ENCODE measurements around the gene ENPP7.

ENPP7 gene

DNA sequence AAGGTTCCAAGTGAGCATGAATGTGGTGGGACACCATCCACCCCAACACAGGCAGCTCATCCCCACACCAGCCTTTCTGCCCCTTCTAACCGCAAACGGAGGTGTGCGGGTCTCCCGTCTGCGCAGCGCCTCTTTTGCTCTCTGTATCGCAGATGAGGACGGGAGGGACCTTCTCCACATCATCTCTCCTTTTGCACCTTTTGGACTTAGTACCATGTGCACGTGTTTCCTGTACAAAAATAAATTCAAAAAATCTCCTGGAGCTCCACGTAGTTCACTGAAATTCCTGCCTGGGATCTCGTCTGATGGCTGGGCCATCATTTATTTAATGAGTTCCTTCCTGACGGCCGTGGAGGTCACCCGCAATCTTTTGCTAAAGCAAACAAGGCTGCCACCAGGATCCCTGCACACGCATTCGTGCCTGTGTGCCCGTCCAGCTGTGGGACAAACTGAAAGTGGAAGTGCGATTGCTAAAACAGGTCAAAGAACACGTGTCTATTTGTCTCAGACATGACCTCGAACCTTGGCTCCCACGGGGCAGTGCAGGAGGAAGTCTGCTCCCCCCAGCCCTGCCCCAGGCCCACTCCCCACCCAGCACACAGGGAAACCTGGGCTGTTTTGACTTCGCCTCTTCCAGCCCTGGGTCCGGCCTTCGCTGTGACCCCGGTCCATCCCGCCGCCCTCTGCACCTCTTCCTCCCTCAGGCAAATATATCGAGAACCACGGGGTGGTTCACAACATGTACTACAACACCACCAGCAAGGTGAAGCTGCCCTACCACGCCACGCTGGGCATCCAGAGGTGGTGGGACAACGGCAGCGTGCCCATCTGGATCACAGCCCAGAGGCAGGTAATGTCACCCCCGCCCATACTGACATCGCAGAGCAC lies 2.3 kb downstream of the ENPP7 start:
- peak; percentile 56 for DNase-seq

DNA sequence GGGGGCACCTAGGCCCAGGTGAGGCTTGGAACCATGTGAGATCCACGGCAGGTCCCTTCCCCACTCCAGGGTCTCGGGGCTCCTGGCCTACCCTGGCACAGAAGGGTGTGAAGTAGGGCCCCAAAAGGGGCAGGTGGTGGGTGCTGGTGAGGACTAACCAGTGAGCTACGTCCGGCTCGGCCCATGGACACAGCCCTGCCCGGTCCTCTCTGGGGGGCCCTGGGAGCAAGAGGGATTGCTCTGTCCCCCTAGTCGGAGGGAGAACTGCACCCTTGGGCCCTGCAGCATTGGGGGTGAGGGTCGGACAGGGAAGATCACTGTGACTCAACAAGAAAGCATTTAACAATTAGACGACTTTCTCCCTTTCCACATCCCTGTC lies 2.9 kb downstream of the ENPP7 start:
- DNase-seq, result no peak

DNA sequence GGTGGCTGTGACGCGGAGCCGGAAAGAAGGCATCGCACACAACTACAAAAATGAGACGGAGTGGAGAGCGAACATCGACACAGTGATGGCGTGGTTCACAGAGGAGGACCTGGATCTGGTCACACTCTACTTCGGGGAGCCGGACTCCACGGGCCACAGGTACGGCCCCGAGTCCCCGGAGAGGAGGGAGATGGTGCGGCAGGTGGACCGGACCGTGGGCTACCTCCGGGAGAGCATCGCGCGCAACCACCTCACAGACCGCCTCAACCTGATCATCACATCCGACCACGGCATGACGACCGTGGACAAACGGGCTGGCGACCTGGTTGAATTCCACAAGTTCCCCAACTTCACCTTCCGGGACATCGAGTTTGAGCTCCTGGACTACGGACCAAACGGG lies 4.4 kb downstream of the ENPP7 start:
- DNase-seq, result no peak

DNA sequence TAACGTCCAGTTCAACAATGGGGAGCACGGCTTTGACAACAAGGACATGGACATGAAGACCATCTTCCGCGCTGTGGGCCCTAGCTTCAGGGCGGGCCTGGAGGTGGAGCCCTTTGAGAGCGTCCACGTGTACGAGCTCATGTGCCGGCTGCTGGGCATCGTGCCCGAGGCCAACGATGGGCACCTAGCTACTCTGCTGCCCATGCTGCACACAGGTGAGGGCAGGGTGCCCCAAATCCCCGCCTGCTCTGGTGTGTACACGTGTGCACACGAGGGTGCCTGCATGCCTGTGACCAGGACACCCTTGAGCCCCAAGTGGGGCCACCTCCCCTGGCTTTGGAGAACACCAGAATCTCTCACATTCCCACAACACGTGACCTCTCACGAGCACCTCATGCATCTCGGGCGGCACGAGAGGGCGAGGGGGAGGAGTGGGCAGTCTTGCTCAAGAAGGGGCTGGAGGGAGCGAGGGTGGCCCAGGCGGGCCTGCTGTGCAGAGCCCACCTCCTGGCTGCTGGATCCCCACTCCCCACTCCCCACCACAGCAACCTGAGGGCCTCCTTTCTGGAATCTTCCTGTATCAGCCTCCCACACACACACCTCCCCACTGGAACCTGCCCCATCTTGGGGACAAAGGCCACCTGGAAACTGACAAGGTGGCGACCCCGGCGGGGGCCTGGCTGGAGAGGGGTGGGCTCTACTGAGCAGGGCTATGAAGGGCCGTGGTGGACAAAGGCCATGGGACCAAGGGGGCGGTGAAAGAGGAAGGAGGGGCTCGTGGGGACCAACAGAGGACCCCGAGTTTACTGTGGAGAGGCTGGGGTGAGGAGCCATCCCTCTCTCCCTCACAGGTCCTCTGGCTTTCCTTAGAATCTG lies 6.5 kb downstream of the ENPP7 start:
- DNase-seq, result no peak

DNA sequence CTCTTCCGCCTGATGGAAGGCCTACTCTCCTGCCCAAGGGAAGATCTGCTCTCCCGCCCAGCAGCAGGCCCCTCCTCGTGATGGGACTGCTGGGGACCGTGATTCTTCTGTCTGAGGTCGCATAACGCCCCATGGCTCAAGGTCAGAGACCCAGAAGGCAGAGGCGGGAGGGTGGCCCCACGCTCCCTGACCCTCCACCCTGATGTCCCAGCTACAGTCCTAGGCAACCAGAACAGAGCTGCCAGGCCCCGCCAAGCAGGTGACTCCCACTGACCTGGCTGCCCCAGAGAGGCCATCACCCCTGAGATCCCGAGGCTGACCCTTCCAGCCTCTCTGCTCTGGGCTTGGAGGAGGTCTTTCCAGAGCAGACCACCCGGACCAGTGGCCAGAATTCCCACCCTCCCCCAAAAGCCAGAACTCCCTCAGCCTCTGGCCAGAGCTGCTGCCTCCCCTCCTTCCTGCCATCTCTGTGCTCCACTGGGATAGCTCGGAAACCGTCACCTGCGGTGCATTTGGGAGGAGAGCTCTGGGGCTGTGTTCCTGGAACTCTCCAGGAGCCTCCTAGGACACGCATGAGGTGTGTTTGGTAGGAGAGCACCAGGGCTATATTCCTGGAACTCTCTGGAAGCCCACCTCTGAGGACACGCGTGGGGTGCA lies 7.3 kb downstream of the ENPP7 start:
- DNase-seq, result no peak

DNA sequence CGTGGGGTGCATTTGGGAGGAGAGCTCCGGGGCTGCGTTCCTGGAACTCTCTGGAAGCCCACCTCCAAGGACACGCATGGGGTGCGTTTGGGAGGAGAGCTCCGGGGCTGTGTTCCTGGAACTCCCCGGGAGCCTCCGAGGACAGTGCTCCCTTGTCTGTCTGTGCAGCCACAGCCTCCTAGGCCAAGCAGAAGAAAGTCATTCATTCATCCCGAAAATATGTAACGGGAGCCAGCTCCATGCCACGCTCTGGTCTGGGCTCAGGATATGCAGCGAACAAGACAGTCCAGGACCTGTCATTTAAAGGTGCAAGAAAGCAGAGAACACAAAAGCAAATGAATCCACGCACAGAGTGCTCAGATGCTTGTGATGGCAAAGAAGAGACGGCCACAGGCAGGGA lies 7.9 kb downstream of the ENPP7 start:
- no peak for DNase-seq

DNA sequence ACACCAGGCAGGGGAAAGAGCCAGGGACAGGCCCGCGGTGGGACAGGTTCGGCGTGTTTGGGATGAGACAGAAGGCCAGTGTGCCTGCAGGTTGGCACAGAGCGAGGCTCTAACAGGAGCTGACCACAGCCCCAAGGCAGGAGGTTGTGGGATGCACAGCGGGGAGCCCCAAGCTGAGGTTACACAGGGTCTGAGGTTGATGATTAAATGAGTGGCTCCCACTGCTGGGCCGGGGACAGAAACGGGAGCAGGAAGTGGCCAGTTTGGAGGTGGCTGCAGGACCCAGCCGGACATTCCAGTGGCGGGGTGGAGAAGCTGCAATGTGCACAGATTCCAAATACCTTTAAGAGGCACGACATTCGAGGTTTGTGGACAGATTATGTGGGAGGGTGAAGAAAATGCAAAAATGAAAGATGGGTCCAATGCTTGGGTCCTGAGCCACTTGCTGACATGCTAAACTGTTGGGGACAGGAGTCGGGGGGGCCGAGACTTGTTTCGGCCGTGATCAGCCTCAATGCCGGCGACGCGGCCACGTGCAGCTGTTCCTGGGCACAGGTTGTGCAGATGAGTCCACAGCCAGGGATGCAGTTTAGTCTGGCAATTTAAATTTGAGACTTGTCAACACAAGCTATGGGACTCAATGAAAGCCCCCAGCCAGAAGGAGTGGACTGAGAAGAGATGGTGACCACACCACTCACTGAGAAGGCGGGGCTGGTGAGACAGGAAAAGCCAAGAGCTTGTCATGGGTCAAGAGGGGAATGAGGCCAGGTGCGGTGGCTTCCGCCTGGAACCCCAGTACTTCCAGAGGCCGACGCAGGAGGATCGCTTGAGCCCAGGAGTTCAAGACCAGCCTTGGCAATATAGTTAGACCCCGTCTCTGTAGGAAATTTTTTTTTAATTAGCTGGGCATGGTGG lies 8.7 kb downstream of the ENPP7 start:
- DNase-seq, result no peak

DNA sequence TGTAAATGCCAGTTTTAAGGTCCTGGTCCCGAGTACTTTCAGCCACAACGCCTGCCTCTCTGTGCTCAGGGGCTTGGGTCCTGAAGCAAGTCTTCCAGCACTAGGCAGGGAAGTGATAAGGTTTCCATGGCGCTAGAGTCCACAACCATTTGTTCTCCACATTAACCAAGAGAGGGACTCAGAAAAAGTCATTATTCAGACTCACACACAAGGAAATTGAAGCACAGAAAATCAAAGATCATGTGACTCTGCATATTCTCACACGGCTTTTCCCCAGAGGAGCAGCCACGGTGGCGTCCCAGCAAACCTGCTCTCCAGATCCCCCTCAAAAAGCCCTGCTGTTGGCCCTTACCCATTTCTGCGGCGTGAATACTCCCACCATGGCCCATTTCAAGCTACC lies 9.7 kb downstream of the ENPP7 start:
- no peak for DNase-seq

DNA sequence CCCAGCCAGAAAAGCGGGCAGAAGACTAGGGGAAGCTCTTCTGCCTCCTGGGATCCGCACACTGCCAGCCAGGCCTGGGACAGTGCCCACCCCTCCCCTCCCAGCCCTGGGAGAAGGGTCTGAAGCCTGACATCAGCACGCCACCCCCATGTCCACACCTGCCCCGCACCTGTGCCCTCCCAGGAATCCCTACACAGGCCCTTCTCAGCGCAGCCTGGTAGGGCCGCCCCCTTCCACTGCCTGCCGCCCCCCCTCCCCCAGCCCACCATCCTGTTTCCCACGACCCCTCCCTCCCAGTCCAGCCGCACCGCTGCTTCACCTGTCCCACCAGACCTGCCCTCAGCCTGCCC lies 10.6 kb downstream of the ENPP7 start:
- no peak for DNase-seq

DNA sequence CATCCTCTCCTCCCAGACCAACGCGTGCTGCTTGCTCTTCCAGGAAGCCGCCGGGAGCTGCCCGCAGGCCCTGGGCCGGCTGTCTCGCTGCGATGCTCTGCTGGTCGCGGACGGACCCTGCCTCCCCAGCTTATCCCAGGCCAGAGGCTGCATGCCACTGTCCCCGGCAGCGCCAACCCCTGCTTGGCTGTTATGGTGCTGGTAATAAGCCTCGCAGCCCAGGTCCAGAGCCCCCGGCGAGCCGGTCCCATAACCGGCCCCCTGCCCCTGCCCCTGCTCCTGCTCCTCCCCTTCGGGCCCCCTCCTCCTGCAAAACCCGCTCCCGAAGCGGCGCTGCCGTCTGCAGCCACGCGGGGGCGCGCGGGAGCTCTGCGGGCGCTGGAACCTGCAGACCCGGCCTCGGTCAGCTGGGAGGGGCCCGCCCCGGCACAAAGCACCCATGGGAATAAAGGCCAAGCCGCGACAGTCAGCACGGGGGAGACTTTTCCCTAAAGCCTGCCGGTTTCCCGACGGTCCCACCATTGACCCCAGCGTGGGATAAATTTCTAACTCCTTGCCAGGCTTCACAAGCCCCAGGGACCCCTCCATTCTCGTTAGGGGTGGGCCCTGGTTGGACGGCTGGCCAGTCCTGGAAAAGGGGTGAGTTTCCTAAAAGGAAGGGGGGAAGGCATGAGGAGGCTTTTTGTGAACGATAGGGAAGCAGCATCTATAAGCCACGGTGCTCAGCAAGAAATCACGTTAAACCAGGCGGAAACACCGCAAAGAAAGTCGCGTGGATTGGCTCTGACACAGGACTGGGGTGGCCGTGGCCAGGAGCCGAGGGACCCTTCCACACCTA lies 11.2 kb downstream of the ENPP7 start:
- peak; percentile 72 for DNase-seq

DNA sequence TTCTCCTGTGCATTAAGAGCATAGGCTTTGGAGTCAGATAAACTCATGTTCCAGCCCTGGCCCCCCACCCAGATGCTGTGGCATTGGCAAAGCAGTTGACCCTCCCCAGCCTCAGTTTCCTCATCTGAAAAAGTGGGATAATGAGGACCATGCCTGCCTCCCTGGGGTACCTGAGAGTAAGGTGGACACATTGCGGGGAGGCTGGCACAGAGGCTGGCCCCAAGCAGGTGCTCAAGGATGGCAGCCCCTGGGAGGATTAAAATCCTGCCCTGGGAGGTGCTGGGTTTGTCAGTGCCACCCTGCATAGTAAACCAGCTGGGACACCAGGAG lies 11.8 kb downstream of the ENPP7 start:
- no peak for DNase-seq

DNA sequence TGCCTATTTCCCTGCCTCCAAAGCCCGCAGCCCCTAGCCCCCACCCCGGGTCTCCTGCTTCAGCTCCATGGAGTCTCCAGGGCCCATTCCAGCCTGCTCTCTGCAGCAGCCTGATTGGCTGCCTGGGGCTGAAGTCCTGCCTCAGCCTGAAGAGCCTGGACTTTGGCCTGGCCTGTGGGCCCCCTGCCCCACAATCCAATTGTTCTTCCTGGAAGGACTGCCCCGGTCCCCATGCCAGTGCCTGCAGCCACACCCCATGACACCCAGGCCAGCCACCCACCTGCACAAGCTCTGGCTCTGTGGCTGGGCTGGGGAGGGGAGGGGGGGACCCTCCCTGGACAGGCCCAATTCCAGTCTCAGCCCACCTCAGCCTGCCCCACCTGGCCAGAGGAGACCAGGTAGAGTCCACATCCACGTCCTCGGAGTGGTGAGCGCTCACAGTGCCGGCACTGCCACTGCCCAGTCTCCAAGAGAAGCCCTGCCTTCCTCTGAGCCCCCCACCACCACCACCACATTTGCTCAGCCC lies 12.3 kb downstream of the ENPP7 start:
- DNase-seq, result no peak

DNA sequence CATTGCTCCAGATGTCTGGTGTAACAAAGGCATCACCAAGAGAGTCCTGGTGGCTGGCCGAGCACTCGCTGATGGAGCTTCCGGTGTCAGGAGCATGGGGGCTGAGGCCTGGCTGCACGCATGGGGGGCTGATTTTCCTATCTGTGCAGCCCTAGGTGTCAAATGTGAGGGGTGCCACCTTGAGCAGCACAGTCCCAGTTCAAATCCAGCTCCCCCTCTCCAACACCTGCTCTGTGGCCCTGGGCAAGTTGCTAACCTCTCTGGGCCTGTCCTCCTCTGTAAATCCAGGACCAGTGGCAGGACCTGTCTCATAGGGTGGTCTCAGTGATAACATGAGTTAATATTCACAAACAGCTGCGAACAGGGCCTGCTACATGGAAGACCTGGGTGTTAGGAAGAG lies 12.9 kb downstream of the ENPP7 start:
- no peak for DNase-seq

DNA sequence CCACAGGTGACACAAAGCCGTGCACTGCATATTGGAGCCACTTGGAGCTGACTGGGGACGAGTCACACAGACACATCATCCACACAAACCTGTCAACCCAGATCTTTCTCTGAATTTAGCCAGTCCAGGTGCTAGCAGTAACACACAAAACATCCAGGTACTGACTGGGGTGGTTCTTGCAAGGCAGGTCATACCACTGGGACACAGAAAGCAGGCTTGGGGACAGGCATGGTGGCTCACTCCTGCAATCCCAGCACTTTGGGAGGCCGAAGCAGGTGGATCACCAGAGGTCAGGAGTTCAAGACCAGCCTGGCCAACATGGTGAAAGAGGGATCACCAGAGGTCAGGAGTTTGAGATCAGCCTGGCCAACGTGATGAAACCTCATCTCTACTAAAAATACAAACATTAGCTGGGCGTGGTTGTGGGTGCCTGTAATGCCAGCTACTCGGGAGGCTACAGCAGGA lies 14.9 kb downstream of the ENPP7 start:
- no peak for DNase-seq

DNA sequence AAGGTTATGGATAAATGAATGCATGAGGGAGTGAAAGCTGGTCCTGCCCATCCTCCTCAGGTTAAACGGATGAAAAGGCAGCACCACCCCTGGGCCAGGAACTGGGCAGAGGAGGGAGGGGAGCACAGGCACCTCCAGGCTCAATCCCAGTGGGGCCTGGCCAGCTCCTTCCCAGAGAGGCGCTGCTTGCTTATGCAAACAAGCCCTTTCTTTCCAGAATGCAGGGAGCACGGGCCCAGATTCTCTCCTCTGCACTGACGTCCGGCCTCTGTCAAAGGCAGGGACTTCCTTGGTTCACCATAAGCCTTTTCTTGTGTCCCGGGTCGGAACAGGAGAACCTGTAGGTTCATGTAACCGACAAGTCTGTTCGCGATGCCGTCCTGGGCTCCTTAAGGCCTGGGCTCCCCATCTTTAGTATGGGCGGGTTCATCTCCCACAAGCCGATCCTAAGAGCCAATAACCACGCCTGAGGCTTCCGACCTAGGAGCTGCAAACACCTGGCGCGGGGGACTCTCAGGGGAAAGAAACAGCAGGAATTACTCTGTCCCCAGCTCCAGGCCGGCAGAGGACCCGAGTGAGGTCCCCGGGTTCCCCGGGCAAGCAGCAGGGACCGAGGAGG lies 16.3 kb downstream of the ENPP7 start:
- no peak for DNase-seq

DNA sequence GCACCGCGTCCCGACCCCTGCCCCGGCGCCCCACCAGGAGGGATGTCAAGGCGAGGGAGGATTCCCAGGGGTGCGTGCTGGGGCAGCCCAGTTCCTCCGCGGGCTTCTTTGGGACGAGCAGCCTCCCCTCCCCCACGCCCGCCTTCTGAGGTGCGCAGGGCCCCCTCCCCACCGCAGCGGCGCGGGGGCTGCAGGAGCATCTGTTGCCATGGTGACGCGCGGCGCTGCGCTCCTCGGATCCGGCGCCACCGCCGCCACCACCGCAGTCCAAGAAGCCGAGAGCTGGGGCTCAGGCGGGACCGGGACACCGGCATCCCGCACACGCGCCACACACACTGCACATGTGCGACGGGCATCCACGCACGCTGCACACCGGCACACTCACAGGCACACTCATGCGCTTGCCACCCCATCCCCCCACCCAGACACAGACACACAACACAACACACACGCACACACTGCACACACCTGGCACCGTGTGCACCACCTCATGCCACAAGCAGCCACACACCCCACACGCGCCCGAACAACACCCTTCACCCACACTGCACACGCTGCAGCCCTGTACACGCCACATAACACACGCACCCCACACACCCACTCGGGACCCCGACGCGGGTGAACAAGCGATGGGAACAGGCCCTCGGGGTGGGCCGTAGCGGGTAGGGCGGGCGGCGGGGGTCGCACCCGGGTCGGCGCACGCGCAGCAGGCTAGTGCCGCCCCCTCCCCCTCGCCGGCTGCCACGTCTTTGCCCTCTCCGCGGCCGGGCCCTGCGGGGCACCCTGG lies 17.0 kb downstream of the ENPP7 start:
- no peak for DNase-seq

DNA sequence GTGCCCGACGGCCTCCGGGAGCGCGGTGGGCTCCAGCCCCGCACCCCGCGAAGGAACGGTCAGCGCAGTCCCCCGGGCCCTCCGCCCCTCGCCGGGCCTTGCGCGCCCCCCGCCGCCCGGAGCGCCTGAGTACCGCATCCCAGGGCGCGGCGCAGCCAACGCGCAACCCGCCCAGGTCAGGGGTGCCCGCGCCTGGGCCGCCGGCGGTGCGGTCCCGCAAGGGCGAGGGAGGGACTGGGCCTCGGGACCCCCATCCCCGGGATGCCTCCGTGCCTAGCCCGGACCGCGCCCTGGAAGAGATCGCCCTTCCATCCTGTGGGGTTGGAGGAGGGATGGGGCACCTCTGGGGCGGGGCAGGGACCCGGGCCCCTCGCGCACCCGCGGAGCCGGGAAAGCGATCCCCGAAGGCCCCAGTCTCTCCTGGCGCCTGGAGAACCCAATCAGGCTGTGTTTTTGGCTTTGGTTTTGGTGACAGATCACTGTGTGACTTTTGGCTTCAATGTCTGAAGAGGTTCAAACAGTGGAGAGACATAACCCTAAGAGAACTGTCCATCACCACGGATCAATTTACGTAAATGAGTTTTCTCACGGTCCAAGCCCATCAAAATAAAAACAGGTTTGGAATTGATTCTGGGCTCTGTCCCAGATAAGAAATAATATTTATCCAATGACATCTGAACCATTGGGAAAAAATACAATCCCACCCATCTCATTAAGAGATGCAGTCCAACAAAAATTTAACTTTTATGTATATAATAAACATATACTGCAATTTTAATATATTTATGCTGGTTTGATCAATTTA lies 17.8 kb downstream of the ENPP7 start:
- no peak for DNase-seq

DNA sequence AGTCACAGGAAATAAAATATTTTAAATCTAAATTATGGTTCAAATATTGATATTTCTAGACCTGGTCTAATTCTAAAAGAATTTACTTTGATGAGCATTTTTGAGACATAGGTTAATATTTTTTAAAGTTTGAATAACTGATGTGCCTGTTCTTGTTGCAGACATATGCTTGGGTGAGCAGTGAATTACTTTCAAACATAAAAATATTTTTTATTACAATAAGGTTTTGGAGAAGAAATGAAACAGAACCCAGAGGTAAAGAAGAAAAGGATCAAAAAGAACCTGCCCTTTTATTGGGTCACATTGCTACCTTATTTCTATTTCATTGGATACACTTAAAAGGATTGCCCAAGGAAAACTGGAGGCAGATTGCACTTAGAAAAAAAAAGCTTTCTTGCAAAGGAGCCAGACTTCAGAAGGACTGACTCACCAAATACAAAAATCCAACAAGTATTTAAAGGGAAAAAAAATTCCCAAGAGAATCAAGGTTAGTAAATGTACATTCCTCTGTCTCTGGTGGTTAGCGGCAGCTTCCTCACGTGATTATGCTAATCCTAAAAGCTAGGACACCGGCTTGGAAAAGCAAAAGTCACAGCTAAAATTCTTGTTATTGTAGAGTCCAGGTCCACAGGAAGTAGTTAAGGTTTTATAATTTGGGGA lies 18.5 kb downstream of the ENPP7 start:
- no peak for DNase-seq

DNA sequence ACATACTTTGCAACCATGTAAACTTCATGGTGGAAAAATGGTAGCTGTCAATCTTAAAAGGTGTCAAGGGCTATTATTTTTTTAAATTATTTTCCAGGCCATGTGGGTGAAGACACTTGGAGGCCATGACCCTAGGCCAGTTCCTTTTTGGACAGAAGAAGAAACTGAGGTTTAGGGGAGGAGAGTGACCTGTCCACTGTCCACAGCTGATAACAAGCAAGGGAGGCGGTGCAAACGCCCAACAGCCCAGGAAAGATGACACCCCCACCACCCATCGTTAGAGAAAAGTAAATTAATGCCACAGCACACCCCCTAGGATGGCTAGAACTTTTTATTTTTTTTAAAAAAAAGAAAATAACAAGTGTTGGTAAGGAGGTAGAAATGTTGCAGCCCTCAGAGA lies 19.2 kb downstream of the ENPP7 start:
- DNase-seq, result no peak
